Thyroid gland (tissue), 4 donors: ENCODE measurements around the gene ASB2. TPM values are rescaled to one million over a fixed set of nuclear protein-coding genes. Genes with fewer than 3 reads are reported as not detected.

Experiments
- DNase-seq, 2 donors: peaks; one replicate each; pipeline ENCODE4 v3.0.0-alpha.2; 2019
- H3K27ac ChIP-seq, 3 donors: fragments of 200-600 bp; sonication (generic); 1 replicate in 2 of 3; 2 replicates in 1 of 3; pipeline ENCODE4 v1.5.1; 2016 to 2019; ENCODE audit warnings: mild to moderate bottlenecking in 1 of 3, moderate library complexity in 1 of 3
- H3K27me3 ChIP-seq: fragments of 200-600 bp; sonication (generic); one replicate; pipeline ENCODE4 v1.5.1; 2019
- H3K36me3 ChIP-seq, 2 donors: fragments of 200-600 bp; sonication (generic); one replicate each; pipeline ENCODE4 v1.5.1; 2016 to 2019
- H3K4me1 ChIP-seq, 2 donors: fragments of 200-600 bp; sonication (generic); one replicate each; pipeline ENCODE4 v1.5.1; 2017 to 2019
- H3K4me3 ChIP-seq, 3 donors: fragments of 200-600 bp; sonication (generic); replicated peaks in 1 of 3; 1 replicate in 2 of 3; 2 replicates in 1 of 3; pipeline ENCODE4 v1.5.1; 2016; ENCODE audit warnings: mild to moderate bottlenecking in 1 of 3
- H3K9me3 ChIP-seq: fragments of 200-600 bp; sonication (generic); one replicate; pipeline ENCODE4 v1.5.1; 2017
- POLR2A ChIP-seq, 2 donors: fragments of 450-650 bp; IDR thresholded peaks; one replicate each; pipeline ENCODE4 v1.6.1; 2017; ENCODE audit warnings: antibody characterized with exemption in 2 of 2, mild to moderate bottlenecking in 2 of 2, moderate library complexity in 1 of 2
- WGBS, 2 donors: methylation state at CpG; one replicate each; pipeline ENCODE4 v1.1.5; 2017; 5-methylcytosine and 5-hydroxymethylcytosine counted together
- intact Hi-C: fragments of 100-400 bp; cut with DNase I; formaldehyde crosslinking; loops from one replicate; pipeline ENCODE4 v1.15.1; 2023
- total RNA-seq, 4 donors: library from RNA; depleted of rRNA; stranded (reverse); fragments of >200 nt; gene quantifications; one replicate each; pipeline ENCODE4 v1.2.3, GENCODE V29; 2016
- TF ChIP-seq, protein P1 (sequence below), 6 experiments: fragments of 200-600 bp in 3 of 6; fragments of 450-650 bp in 3 of 6; sonication (generic) in 3 of 6; IDR thresholded peaks; one replicate each; pipeline ENCODE4 v1.5.1; 2016 to 2019; ENCODE audit warnings: antibody characterized with exemption in 6 of 6, mild to moderate bottlenecking in 2 of 6, inconsistent platforms in 1 of 6, moderate library complexity in 1 of 6

ASB2 gene
- total RNA-seq, 4 donors from 2014 or later: 0.67 to 3.8 (median 0.79) TPM; not detected in 1

DNA sequence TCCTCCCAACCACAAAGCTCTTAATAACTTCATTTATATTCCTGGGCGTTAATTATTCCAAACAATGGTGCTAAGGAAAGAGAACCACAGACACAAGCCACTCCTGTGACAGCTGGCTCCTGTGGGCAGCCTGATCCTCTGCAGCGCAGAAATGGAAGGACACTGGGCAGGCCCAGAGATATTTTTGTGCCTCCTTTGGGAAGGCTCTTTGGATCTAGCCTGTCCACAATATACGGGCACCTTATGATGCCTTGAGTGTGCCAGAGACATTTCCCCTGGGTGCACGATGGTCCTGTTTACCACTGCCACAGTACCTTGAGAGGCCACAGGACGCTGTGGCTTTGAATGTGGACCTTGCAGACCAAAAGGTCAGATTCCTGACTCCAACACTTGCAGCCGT, 2.1 kb downstream of the ASB2 start:
- no peak overlapping the region for H3K27ac ChIP-seq

DNA sequence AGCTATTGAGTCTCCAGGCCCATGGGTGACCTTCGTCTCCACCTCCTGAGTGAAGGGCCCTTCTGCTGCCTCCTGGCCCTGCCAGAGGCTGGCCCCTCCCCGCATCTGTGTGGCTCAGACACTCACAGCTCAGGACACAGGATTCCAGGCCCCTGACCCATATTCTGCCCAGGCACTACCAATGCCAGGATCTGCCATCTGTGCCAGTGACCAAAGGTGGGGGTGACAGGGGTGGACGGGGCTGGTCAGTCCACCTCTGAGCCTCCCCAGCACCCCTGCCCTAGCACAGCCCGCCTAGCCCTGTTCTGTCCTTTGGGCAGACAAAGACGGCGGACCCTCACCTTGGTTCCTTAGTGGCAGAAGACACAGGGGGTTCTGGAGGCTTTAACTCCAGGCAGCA, 2.8 kb downstream of the ASB2 start:
- 77 to 82% methylated on average over 5 of the region's 6 CpGs for WGBS, 2 donors
- Histone ChIP-seq H3K36me3 (no peaks in the 10 kb centered on the region), H3K4me3 (no peak overlapping the region), H3K27ac (no peak overlapping the region), H3K4me1 (no peaks in the 10 kb centered on the region), H3K9me3 (no peaks in the 10 kb centered on the region), H3K27me3 (no peaks in the 10 kb centered on the region)
- TF ChIP-seq, protein P1, sequence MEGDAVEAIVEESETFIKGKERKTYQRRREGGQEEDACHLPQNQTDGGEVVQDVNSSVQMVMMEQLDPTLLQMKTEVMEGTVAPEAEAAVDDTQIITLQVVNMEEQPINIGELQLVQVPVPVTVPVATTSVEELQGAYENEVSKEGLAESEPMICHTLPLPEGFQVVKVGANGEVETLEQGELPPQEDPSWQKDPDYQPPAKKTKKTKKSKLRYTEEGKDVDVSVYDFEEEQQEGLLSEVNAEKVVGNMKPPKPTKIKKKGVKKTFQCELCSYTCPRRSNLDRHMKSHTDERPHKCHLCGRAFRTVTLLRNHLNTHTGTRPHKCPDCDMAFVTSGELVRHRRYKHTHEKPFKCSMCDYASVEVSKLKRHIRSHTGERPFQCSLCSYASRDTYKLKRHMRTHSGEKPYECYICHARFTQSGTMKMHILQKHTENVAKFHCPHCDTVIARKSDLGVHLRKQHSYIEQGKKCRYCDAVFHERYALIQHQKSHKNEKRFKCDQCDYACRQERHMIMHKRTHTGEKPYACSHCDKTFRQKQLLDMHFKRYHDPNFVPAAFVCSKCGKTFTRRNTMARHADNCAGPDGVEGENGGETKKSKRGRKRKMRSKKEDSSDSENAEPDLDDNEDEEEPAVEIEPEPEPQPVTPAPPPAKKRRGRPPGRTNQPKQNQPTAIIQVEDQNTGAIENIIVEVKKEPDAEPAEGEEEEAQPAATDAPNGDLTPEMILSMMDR (IDR thresholded peaks at IDR 0.05): no peak
- no peak for TF ChIP-seq POLR2A (IDR thresholded peaks at IDR 0.05)
- intact Hi-C loops: no loop called here
- DNase-seq: no peak

More for the DNA sequence above, 2.1 kb downstream of the ASB2 start:
- no peak for TF ChIP-seq POLR2A (IDR thresholded peaks at IDR 0.05)
- TF ChIP-seq, protein P1 (IDR thresholded peaks at IDR 0.05): no peak
- H3K4me1 ChIP-seq: no peaks in the 10 kb centered on the region
- H3K4me3 ChIP-seq: no peak overlapping the region
- 89 to 95% methylated on average over 6 of the region's 6 CpGs for WGBS, 2 donors
- no peak for DNase-seq
- H3K27me3 ChIP-seq: no peaks in the 10 kb centered on the region
- intact Hi-C loops: no loop called here
- H3K9me3 ChIP-seq: no peaks in the 10 kb centered on the region
- H3K36me3 ChIP-seq: no peaks in the 10 kb centered on the region

DNA sequence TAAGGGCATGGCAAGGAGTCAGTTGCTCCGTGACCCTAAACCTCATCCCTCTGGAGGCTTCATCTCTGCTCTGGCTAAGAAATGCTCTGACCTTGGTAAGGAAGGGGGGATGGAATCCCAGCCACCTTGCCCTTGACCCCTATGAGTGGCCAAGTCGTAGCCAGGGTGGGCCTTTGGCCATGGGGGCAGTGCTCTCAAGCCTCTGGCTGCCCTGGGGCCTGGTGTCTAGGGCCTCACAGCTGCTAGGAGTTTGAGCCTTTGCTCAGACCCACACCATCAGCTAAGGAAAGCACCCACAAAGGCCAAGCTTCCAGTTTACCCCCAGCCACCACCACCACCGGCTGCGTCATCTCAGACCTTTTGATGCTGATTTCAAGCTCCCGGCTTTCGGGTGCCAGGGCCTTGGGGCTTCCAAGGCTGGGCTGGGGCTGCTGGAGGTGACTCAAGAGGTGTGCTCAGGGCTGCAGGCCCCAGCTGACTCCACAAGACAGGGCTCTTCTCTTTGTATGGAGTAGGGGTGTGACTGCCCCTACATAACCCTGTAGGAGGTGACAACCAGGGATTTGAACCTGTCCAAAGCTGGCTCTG, 3.7 kb downstream of the ASB2 start:
- H3K4me1 ChIP-seq: no peaks in the 10 kb centered on the region
- H3K27me3 ChIP-seq: no peaks in the 10 kb centered on the region
- DNase-seq: no peak
- intact Hi-C loops: no loop called here
- no peak overlapping the region for H3K4me3 ChIP-seq
- no peaks in the 10 kb centered on the region for H3K36me3 ChIP-seq
- no peak for TF ChIP-seq POLR2A (IDR thresholded peaks at IDR 0.05)
- no peak overlapping the region for H3K27ac ChIP-seq
- WGBS, 2 donors: 88 to 93% methylated on average over 5 to 6 of the region's 6 CpGs
- H3K9me3 ChIP-seq: no peaks in the 10 kb centered on the region

DNA sequence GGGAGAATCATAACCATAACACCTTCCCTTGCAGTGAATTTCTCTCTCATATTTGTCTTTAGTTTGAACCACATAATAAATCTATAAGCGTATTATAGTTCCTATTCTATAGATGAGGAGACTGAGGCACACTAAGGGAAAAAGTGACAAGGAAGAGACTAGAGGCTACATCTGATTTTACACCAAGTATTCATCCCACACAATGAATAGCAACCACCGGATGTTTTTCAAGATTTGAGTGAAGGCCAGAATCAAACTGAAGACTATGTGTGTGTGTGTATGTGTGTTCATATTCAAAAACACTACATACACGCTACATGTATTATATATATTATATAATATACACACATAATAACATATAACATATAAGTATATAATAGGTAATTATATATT, 4.7 kb downstream of the ASB2 start:
- WGBS, 2 donors: 88 to 89% methylated on average over 3 of the region's 3 CpGs
- intact Hi-C loops: no loop called here
- Histone ChIP-seq H3K4me3 (no peak overlapping the region), H3K9me3 (no peaks in the 10 kb centered on the region), H3K36me3 (no peaks in the 10 kb centered on the region), H3K4me1 (no peaks in the 10 kb centered on the region), H3K27me3 (no peaks in the 10 kb centered on the region), H3K27ac (no peak overlapping the region)
- DNase-seq: no peak
- TF ChIP-seq, protein P1 (IDR thresholded peaks at IDR 0.05): no peak
- no peak for TF ChIP-seq POLR2A (IDR thresholded peaks at IDR 0.05)

DNA sequence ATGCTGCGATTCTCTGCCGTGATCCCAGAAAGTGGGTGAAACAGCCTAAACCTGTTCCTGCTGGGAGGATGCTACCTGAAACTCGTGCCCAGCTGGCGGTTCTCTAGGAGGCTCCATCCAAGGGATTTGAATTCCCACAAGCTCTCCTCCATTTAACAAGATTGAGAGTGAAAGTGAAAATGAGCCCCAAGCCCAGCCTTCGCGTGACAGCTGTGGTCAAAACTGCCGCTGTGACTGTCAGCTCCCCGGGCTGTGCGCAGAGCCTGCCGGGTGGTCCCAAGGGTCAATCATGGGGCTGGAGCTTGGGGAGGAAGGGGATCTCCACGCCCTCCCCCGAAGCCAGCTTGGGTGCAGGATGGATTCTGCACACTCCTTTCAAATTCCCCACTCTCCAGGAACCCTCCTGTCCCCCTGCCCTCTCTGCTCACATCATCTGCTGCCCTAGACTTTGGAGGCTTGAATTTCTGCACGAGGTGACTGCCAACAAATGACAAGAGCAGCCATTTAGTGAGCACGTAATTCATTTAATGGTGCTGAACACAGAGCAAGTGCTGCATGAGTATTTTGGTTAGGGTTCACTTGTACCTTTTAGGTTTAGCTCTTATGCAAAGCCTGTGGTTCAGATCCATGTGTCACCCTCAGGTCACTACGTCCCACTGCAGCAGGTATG, 5.3 kb downstream of the ASB2 start:
- Histone ChIP-seq H3K9me3 (no peaks in the 10 kb centered on the region), H3K27ac (no peak overlapping the region), H3K4me1 (no peaks in the 10 kb centered on the region), H3K36me3 (no peaks in the 10 kb centered on the region), H3K27me3 (no peaks in the 10 kb centered on the region), H3K4me3 (no peak overlapping the region)
- intact Hi-C loops: no loop called here
- 60 to 70% methylated on average over 12 to 13 of the region's 15 CpGs for WGBS, 2 donors
- no peak for TF ChIP-seq POLR2A (IDR thresholded peaks at IDR 0.05)
- TF ChIP-seq, protein P1 (IDR thresholded peaks at IDR 0.05): no peak
- DNase-seq: no peak
